ENCODE results near the gene INAFM1.

INAFM1 gene

DNA sequence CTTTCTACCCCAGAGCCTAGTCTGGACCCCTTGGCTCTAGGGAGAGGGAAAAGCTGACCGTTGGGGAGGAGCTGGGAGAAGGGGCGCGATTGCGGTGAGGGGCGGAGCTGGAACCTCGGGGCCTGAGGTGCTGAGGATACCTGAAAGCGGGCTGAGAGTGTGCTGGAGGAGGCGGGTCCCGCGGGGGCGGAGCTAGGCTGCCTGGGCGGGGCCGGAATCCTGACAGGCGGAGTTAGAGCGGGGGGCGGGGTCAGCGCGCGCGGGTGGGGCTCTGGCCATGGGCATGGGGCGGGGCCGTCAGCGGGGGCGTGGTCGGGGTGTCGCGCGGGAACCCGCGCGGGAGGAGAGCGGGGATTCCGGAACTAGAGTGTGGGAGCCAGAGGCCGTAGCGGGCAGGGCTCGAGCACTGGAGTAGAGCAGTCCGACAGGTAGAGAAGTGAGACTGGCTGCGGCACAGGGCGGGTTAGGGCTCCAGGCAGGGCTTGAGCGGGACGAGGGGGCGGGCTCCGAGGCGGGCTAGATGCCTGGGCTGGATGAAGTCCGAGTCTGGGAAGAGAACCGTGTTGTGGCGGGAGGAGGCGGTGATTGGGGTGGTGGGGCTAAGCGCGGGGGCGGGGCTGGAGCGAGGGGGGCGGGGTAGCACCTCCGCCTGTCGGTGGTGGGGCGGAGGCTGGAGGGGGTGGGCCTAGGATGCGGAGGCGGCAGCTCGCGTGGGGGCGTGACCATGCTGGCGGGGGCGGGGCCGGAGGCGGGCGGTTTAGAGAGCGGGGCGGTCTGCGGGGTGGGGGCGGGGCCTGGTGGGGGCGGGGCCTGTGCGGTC lies at the start of gene INAFM1:
TSS of gene INAFM1 (plus strand) at position 815 of the 820 bp plus-strand sequence. CDS start 35 bp downstream, outside the sequence.
- DNase-seq: peak; percentile 99 to 100 (median 100)

DNA sequence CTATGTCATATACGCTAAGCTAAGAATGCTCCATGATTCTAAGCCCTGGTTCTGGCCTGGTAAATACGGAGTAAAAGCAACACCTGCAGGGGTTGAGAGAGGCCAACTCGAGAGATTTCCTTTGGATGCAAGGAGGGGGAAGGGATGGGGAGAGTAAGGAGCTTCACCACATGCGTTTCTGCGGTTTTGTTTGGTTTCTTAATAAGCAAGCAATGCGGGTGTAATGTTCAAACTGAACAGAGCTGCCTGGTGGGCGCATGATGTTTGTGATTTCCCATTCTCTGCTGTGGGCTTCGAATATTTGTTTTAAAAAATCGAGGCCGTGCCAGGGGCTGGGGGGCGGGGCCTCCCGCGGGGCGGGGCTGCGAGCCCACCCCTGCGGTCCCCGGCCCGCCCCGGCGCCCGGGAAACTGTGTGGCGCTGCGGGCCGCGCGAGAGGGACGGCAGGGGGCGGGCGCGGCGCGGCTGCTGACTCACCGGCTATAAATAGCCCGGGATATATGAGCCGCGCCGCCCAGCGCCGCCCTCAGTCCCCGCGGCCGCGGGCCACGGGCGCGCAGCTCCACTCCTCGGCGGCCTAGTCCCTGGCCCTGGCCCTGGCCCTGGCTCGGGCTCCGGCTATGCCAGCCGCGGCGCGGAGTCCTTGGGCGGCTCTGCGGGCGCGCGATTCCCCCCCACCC lies 48.8 kb upstream of the INAFM1 start:
- peak; percentile 68 to 80 (median 75) for DNase-seq

DNA sequence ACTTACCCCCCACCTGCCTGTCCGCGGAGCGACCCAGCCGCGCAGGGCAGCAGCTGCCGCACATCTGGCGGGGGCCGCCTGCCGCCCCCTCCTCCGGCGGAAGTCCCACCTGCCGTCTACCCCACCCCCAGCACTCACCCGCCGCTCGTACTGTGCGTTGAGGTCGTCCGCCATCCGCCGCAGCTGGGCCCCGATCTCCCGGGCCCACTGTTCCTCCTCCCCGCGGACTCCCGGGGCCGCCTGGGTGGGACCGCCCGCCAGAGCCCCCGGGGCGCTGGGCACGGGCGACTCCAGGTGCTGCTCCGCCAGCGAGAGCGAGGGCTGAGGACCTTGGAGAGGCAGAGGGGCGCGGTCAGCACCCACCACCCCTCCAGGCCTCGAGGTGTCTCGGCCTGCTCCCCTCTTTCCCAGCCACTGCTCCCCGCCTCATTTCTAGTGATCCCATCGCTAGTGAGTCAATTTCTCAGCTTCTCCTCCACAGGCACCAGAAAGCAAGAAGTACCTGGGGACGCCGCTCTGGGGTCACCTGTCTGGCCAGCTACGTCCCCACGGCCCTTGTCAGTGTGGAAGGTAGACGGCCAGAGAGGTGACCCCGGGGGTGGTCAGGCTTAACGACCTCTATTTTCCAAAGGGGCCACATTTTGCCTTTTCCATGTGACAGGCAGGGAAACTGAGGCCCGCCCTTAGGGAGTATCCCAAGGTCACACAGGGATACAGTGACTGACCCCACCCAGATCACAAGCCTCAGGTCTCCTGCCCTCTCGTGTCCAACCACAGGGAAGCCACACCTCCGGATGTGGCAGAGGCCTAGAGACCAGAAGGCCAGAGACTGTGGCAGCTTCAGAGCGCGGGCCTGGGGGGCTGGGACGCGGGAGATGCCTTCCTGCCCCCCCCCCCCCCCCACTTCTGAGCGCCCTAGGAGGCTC lies 48.0 kb upstream of the INAFM1 start:
- DNase-seq: peak in 1 of 4 experiments; percentile 12

DNA sequence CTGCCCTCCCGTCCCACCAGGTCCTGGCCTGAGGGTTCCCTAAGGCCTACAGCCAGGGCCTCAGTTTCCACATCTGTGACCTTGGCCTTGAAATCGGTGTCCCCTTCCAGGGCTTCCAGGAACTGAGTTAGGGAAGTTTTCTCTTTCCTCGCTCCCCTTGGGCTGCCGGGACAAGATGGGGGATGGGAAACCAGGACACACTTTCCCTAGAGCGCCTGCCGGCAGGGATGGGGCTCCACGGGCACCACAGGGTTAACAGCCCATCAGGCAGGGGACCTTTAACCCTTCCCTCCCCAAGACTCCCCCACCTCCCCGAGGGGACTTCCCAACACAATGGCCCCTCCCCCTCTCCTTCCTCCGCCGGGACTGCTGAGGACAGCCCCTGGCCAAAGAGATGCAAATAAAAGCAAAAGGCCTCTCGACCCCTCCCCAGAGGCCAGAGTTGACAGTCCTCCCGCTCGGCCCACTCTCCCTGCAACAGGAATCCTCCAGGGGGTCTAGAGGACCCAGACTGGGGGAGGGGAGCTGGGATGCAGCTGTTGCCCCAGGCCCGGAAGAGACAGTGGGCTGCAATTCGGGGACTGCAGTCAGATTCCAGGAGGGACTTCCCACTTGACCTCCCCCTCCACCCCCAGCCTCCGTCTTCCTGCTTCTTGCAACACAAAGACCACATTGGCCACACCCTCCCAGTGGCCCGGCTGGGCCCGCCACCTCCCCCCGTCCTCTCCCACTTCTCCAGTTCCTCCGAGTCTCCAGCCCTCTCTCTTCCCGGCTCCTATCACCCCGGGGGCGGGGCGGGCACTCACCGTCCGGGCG lies 47.1 kb upstream of the INAFM1 start:
- peak in 2 of 4 experiments; percentile 11 to 26 for DNase-seq

DNA sequence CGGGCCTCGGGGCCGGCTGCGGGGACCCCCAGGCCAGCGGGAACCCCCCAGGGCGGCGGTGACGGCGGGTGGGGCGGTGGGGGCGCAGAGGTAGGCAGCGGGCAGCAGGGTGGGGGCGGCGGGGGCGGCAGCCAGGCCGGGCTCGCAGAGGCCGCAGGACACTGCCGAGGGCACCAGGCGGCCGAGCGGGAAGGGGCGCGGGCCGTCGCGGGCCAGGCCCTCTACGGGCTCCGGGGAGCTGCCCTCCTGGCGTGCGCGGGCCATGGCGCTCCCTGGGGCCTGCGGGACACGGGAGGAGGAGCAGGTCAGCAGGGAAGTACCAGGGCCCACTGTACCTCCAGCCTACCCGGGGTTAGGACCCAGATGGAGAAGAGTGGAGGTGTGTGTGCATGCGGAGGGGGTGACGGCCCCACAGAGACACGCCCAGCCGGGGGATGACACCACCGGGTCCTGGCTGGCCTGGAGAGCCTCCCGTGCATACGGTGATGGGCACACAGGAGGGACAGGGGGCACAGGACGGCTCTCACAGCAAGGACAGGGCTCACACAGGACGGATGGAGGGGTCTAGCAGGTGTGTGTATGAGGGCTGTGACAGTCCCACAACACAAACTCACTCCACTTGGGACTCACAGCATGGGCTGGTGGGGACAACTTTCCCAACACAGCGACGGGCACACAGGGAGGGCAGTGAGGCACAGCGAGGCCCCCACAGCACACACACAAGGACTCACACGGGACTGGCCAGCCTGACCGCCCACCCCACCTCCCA lies 46.3 kb upstream of the INAFM1 start:
- DNase-seq: peak in 2 of 4 experiments; percentile 26 to 30

DNA sequence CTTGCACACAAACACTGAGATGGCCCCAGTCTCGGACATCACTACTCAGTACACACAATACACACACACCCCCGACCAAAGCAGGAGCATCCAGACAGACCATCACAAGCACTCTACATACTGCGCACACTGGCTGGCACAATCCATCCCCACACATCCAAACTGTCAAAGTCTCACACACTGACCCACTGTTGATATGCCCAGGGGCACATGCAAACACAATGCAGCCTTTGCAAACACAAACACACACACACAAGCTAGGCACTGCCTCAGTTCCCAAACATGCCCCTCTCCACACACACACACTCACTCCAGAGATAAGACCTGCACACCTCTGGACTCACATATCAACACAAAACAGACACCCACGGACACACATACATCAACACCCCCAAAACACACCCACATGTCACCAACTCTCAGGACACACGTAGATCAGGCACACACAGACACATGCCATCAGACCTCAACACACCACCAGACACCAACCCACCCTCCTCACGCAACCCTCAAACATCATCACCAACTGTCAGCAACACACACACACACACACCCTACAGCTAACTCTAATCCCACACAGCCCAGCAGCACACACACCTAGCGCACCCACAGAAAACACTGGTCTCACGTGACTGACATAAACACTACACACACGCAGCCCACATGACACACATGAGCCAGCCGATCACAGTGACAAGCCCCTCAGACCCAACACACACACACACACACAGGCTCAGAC lies 45.6 kb upstream of the INAFM1 start:
- DNase-seq: no peak

DNA sequence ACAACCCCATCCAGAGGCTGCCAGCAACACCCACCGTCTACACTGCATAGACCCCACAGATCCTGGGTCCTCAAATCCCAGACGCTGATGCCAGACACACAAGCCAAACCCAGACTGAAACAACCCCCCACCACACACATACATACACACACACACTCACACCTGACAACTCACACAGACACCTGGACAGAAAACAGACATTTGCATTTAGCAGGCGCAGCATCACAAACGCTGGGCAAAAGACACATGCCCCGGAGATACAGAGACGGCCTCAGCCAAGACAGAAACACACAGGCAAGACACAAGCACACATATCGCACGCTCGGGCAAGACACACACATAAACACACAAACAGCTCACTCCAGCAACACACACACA lies 45.0 kb upstream of the INAFM1 start:
- DNase-seq: no peak

DNA sequence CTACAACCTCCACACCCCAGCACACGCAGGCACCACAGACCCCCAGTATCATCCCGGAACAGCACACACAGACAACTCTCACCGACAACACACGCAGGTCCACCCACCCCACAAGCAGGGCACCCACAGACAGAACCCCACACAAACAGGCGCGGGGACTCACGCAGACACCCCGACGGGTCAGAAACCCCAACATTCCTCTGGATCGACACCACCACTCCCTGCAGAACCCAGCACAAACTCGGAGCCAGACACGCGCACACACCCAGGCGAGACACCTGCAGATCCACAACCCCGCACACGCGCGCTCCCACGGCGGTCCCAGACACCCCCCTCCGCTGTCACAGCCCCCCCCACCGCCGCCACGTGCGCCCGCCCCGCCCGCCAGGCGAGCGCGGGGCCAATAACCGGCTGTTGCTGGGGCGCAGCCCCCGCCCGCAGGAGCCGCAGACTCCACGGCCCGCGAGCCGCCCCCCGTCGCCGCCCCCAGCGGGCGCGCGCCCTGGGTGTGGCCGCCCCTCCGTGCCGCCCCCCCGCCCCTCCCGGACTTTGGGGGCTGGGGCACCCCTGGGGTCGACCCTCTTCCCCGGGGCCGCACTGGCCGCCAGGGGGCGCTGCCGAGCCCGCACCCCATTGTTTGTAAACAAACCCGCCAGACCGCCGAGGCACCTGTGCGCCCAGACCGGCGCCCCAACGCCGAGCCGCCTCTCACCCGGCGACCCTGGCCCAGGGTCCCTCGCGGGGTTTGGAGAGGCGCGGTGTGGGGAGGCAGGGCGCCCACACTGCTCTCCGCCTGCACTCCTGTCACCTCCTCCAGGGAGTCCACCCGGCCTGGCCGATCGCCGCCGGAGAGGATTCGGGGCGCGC lies 44.4 kb upstream of the INAFM1 start:
- DNase-seq: peak; percentile 60 to 81 (median 68)

DNA sequence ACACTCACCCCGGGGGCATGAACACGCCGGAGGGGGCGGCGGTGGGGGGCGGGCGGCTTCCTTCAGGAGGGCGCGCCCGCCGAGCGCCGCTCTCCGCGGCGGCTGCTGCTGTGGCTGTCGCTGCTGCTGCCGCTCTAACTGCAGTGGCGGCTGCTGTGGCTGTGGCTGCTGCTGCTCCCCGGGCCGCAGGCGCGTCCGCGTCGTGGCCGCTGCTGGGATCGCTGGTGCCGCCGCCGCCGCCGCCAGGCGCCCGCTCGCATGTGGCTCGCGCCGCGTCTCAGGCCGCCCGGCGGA lies 43.8 kb upstream of the INAFM1 start, which contains the start of gene BBC3:
TSS of gene BBC3 (minus strand) at position 279 of the 294 bp plus-strand sequence. CDS start 2,768 bp downstream, outside the sequence.
- DNase-seq: no peak

DNA sequence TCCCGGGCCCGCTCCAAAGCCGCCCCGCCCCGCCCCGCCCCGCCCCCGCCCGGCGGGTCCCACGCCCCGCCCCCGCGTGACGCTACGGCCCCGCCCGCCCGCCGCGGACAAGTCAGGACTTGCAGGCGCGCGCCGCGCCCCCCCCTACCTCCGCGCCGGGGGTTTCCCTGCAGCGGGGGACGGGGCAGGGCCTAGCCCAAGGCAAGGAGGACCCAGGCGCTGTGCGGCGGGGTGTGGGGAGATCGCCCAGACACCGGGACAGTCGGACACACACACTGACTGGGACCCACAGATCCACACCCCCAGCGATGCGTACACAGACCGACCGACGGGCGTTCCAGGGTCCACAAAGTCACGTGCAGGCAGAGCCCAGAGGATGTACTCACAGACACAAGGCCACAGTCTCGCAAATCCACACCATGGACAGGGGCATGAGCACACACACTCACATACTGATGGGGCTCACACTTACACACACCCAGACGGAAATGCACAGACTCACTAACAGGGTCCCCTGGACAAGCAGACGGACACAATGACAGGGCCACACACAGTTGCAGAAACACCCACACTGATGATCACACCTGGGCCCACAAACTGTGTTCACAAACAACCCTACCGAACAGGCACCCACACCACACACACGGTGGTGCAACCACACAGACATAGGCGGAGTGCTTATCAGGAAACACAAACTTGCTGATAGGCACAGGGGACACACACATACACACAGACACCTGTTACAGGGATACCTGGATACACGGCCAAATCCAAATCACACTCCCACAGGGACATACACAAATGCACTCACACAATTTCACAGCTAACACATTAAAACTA lies 43.2 kb upstream of the INAFM1 start:
- peak; percentile 69 to 85 (median 80) for DNase-seq

DNA sequence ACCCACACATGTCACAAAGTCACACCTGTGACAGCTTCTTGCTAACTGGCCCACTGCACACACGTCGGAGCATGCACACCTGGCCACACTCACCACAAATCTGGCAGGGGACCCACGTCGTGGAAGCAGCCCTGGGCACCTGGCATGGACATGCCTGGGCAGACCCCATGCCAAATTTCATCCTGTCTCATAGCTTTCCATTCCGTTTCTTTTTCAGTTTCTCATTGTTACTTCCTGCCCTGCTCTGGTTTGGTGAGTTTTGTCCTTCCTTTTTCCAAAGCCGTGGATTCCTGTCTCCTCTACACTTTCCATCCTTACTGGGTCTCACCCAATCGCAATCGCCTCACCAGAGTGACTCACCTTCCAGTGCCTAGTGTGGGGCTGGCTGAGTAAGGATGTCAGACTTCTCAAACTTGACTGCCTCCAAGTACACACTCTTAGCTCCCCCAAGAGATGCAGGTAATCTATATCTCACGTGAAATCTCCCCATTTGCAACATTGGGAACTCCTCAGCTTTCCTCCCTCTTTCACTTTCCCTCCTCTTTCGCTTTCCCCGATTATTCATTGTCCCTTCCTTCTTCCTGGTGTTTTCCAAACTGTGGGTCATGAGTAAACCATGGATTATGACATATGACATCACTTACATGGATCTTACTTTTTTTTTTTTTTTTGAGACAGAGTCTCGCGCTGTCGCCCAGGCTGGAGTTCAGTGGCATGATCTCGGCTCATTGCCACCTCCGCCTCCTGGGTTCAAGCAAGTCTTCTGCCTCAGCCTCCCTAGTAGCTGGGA lies 42.1 kb upstream of the INAFM1 start:
- no peak for DNase-seq

DNA sequence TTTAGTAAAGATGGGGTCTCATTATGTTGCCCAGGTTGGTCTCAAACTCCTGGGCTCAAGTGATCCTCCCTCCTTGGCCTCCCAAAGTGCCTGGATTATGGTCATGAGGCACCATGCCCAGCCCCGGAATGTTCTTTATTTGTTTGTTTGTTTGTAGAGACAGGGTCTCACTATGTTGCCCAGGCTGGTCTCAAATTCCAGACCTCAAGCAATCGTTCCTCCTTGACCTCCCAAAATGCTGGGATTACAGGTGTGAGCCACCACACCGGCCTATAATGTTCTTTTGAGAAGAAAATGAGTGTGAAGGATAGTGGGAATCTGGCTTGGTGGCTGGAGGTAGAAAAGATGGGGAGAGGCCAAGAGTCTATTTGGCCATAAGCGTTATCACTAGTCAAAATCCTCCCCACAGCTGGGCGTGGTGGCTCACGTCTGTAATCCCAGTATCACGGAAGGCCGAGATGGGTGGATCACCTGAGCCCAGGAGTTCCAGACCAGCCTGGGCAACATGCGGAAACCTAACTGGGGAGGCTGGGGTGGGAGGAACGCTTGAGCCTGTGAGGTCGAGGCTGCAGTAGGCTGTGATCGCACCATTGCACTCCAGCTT lies 38.5 kb upstream of the INAFM1 start:
- no peak for DNase-seq

DNA sequence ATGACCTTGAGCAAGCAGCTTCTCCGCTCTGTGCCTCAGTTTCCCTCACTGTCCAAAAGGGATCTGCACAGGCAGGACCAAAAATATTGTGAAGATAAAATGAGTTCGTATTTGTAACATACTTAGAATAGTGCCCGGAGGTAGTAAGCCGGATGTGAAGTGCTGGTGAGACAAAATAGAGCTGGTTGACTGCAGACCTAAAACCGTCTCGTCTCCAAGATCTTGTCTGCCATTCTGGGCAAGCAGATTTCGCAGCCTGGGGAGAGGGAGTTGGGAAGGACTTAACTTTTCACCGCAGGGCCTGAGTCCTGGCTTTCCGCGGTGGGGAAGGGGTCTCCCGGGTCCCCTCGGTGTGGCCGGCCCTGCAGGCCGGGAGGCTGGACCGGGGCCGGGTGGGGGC lies 35.5 kb upstream of the INAFM1 start:
- no peak for DNase-seq

DNA sequence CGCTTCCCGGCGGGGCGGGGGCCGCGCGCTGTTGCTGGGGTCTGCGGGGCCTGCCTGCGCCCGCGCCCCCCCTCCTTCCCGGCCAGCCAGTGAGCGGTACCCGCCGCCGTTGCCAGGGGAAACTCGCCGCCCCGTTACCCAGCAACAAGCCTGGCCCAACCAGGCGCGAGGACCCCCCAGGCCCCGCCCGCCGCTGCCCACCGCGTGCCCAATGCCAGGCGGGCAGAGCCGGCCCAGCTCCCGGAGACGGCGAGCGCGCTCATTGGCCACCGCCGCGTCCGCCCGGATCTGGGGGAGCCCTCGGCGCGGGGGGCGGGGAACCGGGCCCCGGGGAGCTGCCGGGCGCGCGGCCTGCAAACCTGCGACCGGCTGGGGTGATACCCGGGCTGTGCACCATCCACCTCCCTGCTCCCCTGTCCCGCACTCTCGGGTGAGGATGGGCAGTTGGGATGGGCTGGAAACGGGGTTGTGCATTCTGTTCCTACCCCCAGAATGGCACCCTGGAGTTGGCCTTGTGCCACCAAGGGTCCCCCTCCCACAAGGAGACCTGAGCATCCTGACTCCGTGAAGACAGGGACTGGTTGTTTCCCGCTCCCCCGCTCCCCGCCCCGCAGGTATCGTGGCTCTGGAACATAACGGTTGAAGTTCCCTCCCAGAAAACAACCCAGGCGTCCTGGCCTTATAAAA lies 34.9 kb upstream of the INAFM1 start:
- DNase-seq: peak in 2 of 4 experiments; percentile 19 to 30

DNA sequence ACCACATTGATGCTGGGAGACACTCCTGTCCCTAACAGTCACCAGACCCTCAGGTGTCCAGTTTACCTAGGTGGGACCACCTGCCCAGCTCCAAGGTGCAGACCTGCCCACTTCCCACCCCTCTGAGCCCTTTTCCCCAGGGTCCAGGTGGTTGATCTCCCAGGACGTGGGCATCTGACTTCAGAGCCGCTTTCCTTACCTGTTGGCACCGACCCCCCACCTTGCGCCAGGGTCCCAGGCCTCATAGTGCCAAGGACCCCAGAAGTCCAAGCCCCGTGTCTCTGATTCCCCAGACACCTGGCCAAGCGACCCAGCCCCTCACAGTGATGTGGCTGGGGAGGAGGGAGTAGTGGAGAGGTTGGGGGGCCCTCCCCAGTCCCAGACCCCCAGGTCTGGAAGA lies 34.1 kb upstream of the INAFM1 start:
- DNase-seq: no peak

DNA sequence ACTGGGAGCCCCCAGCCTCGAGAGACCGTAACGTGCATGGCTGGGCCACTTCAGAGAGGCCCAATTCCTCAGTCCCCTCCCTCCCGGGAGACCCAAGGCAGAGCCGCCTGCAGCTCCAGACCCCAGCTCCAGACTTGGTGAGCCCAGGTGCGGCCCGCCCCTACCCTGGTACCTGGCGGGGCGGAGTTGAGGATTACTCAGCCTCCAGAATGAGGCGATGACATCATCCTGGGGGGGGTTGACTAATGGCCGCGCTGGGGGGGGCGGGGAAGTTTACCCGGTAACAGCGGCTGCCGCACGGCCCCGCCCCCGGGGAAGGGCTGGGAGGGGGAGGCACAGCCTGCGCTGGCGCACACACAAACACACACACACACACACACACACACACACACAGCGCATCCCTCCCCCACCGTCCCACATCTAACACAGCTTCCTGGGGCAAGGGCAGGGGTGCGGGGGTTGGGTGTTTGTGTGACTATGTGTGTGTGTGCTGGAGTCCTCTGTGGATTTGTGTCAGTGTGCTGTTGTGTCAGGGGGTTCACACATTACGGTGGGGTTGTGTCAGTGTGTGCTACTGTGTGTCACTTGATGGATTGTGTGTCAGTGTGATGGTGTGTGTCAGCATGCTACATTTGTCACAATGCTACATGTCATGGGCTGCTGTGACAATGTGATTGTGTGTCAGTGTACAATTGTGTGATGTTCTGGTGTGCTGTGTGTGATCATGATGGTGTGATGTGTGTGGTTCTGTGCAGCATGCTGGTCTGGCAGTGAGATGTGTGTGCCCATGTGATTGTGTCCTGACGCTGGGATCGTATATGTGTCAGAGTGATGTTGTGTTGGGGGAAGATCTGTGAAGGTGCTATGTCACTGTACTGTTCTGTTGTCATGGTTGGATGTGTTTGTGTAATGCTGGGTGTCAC lies 33.4 kb upstream of the INAFM1 start:
- peak; percentile 67 to 87 (median 75) for DNase-seq

Measured in activated CD4-positive, CD25-positive, alpha-beta regulatory T cell (primary cell).